HEK293 (cell line): Measurements from ENCODE around the gene CUL9.

Source experiments
- CTCF ChIP-seq: fragments of 450-650 bp; formaldehyde crosslinking; IDR thresholded peaks from 2 replicates; pipeline ENCODE4 v1.5.1; 2016; ENCODE audit warnings: missing biosample characterization, missing genetic modification characterization
- GLI2 ChIP-seq: fragments of 450-650 bp; formaldehyde crosslinking; IDR thresholded peaks from 2 replicates; pipeline ENCODE4; 2017; ENCODE audit warnings: missing biosample characterization, missing genetic modification characterization, low read depth, borderline replicate concordance
- SALL2 ChIP-seq: fragments of 450-650 bp; formaldehyde crosslinking; IDR thresholded peaks from 2 replicates; pipeline ENCODE4 v1.5.0; 2017; ENCODE audit warnings: missing biosample characterization, mild to moderate bottlenecking, missing genetic modification characterization, borderline replicate concordance
- SP7 ChIP-seq: fragments of 450-650 bp; formaldehyde crosslinking; IDR thresholded peaks from 2 replicates; pipeline ENCODE4 v1.5.1; 2016; ENCODE audit warnings: missing biosample characterization, missing genetic modification characterization
- TRIM28 ChIP-seq: IDR thresholded peaks from 2 replicates; pipeline ENCODE4 v1.6.1; 2011; ENCODE audit warnings: low read length, control low read depth, borderline replicate concordance
- TSHZ1 ChIP-seq: fragments of 450-650 bp; formaldehyde crosslinking; IDR thresholded peaks from 2 replicates; pipeline ENCODE4 v1.5.1; 2016; ENCODE audit warnings: missing biosample characterization, missing genetic modification characterization, borderline replicate concordance
- ZBTB1 ChIP-seq: fragments of 450-650 bp; formaldehyde crosslinking; IDR thresholded peaks from 2 replicates; pipeline ENCODE4 v1.5.1; 2016; ENCODE audit warnings: missing biosample characterization, missing genetic modification characterization
- ZBTB11 ChIP-seq: fragments of 450-650 bp; formaldehyde crosslinking; conservative IDR thresholded peaks from 2 replicates; pipeline ENCODE4 v1.5.1; 2016; ENCODE audit warnings: low read depth, missing biosample characterization, missing genetic modification characterization
- ZFP37 ChIP-seq: fragments of 450-650 bp; formaldehyde crosslinking; IDR thresholded peaks from 2 replicates; pipeline ENCODE4 v1.5.1; 2016; ENCODE audit warnings: missing biosample characterization, missing genetic modification characterization
- ZNF140 ChIP-seq: fragments of 450-650 bp; formaldehyde crosslinking; IDR thresholded peaks from 2 replicates; pipeline ENCODE4 v1.5.1; 2016; ENCODE audit warnings: missing biosample characterization, missing genetic modification characterization
- ZNF2 ChIP-seq: fragments of 450-650 bp; formaldehyde crosslinking; IDR thresholded peaks from 2 replicates; pipeline ENCODE4 v1.5.1; 2016; ENCODE audit warnings: missing biosample characterization, missing genetic modification characterization
- ZNF223 ChIP-seq: fragments of 450-650 bp; formaldehyde crosslinking; IDR thresholded peaks from 2 replicates; pipeline ENCODE4 v1.5.1; 2016; ENCODE audit warnings: missing biosample characterization, missing genetic modification characterization
- ZNF239 ChIP-seq: fragments of 450-650 bp; formaldehyde crosslinking; IDR thresholded peaks from 2 replicates; pipeline ENCODE4 v1.5.1; 2016; ENCODE audit warnings: missing biosample characterization, missing genetic modification characterization
- ZNF266 ChIP-seq: fragments of 450-650 bp; formaldehyde crosslinking; IDR thresholded peaks from 2 replicates; pipeline ENCODE4 v1.5.1; 2016; ENCODE audit warnings: missing biosample characterization, missing genetic modification characterization, low read depth
- ZNF274 ChIP-seq, 2 experiments: fragments of 200-500 bp in 1 of 2; fragments of 450-650 bp in 1 of 2; sonication (Bioruptor generic) in 1 of 2; formaldehyde crosslinking in 1 of 2; IDR thresholded peaks; 2 replicates each; pipeline versions ENCODE4 v1.5.1 to v1.6.1; 2014 to 2016; ENCODE audit warnings: borderline replicate concordance in 1 of 2, inconsistent platforms in 1 of 2, low read length in 1 of 2, missing biosample characterization in 1 of 2, missing genetic modification characterization in 1 of 2
- ZNF280C ChIP-seq: fragments of 450-650 bp; formaldehyde crosslinking; IDR thresholded peaks from 2 replicates; pipeline ENCODE4 v1.5.1; 2016; ENCODE audit warnings: missing biosample characterization, missing genetic modification characterization
- ZNF530 ChIP-seq: fragments of 450-650 bp; formaldehyde crosslinking; IDR thresholded peaks from 2 replicates; pipeline ENCODE4 v1.5.1; 2016; ENCODE audit warnings: low read depth, missing biosample characterization, missing genetic modification characterization
- ZNF561 ChIP-seq: fragments of 450-650 bp; IDR thresholded peaks from 2 replicates; pipeline ENCODE4 v1.5.1; 2018; ENCODE audit warnings: missing biosample characterization, missing genetic modification characterization, borderline replicate concordance
- ZNF623 ChIP-seq: fragments of 450-650 bp; formaldehyde crosslinking; IDR thresholded peaks from 2 replicates; pipeline ENCODE4 v1.5.1; 2016; ENCODE audit warnings: missing biosample characterization, missing genetic modification characterization
- ZNF629 ChIP-seq: fragments of 450-650 bp; formaldehyde crosslinking; IDR thresholded peaks from 2 replicates; pipeline ENCODE4 v1.5.1; 2017; ENCODE audit warnings: missing biosample characterization, missing genetic modification characterization
- ZNF654 ChIP-seq: fragments of 450-650 bp; formaldehyde crosslinking; IDR thresholded peaks from 2 replicates; pipeline ENCODE4 v1.5.1; 2016; ENCODE audit warnings: low read depth, missing biosample characterization, missing genetic modification characterization
- ZNF660 ChIP-seq: fragments of 450-650 bp; IDR thresholded peaks from 2 replicates; pipeline ENCODE4 v1.5.1; 2018; ENCODE audit warnings: missing biosample characterization, mild to moderate bottlenecking, missing genetic modification characterization
- ZNF670 ChIP-seq: fragments of 450-650 bp; formaldehyde crosslinking; IDR thresholded peaks from 2 replicates; pipeline ENCODE4 v1.5.1; 2016; ENCODE audit warnings: missing biosample characterization, missing genetic modification characterization, low read depth
- ZNF701 ChIP-seq: fragments of 450-650 bp; formaldehyde crosslinking; IDR thresholded peaks from 2 replicates; pipeline ENCODE4 v1.5.1; 2016; ENCODE audit warnings: missing biosample characterization, missing genetic modification characterization
- ZNF777 ChIP-seq: fragments of 450-650 bp; formaldehyde crosslinking; IDR thresholded peaks from 2 replicates; pipeline ENCODE4 v1.5.1; 2017; ENCODE audit warnings: missing biosample characterization, missing genetic modification characterization, borderline replicate concordance
- ZNF837 ChIP-seq: fragments of 450-650 bp; formaldehyde crosslinking; IDR thresholded peaks from 2 replicates; pipeline ENCODE4 v1.5.1; 2016; ENCODE audit warnings: missing biosample characterization, missing genetic modification characterization
- ZSCAN16 ChIP-seq: fragments of 450-650 bp; formaldehyde crosslinking; IDR thresholded peaks from 2 replicates; pipeline ENCODE4 v1.5.1; 2016; ENCODE audit warnings: missing biosample characterization, missing genetic modification characterization
- ZSCAN23 ChIP-seq: fragments of 450-650 bp; formaldehyde crosslinking; IDR thresholded peaks from 2 replicates; pipeline ENCODE4 v1.5.1; 2016; ENCODE audit warnings: missing biosample characterization, missing genetic modification characterization
- ZSCAN30 ChIP-seq: fragments of 450-650 bp; IDR thresholded peaks from 2 replicates; pipeline ENCODE4 v1.5.1; 2018; ENCODE audit warnings: missing biosample characterization, mild to moderate bottlenecking, missing genetic modification characterization, moderate library complexity

The CUL9 gene

GRCh38 chr6:43247114-43247999 lies 65.4 kb downstream of the CUL9 start (continued):
- no peak for TF ChIP-seq ZNF280C (tag by site-specific recombination)
- no peak for TF ChIP-seq ZNF530
- TF ChIP-seq ZNF629 (tag by site-specific recombination): peak; percentile 43; the same call in 1 of the 2 replicates
- no peak for TF ChIP-seq TSHZ1 (tag by site-specific recombination)
- TF ChIP-seq ZSCAN16: peak; percentile 98
- TF ChIP-seq ZBTB1 (tag by site-specific recombination): no peak
- no peak for TF ChIP-seq ZNF654 (tag by site-specific recombination)
- TF ChIP-seq ZNF2: peak; percentile 89; the same call in 1 of the 2 replicates
- TF ChIP-seq ZNF777 (tag by site-specific recombination): peak; percentile 64; the same call in 1 of the 2 replicates
- peak; percentile 72; the same call in 1 of the 2 replicates for TF ChIP-seq ZNF223 (tag by site-specific recombination)
- no peak for TF ChIP-seq ZNF660 (tag by site-specific recombination)
- TF ChIP-seq ZNF266: no peak
- peak; percentile 72 for TF ChIP-seq CTCF (tag by site-specific recombination)
- no peak; the same call in 1 of the 2 replicates for TF ChIP-seq ZSCAN30 (tag by site-specific recombination)
- TF ChIP-seq ZNF140: no peak
- no peak; the same call in 1 of the 2 replicates for TF ChIP-seq ZNF561
- TF ChIP-seq TRIM28: no peak; the same call in 1 of the 2 replicates
- peak; percentile 42 for TF ChIP-seq SP7 (tag by site-specific recombination)
- no peak for TF ChIP-seq ZNF701 (tag by site-specific recombination)
- peak; percentile 62 for TF ChIP-seq ZBTB11
- TF ChIP-seq ZNF837 (tag by site-specific recombination): no peak
- TF ChIP-seq SALL2 (tag by site-specific recombination): no peak
- no peak for TF ChIP-seq ZNF239 (tag by site-specific recombination)
- TF ChIP-seq GLI2 (tag by site-specific recombination): no peak
- no peak for TF ChIP-seq ZNF274 (IDR thresholded peaks at IDR 0.05; ENCODE audit: low read length)
- TF ChIP-seq ZNF274 (tag by site-specific recombination; IDR thresholded peaks at IDR 0.05; ENCODE audit: borderline replicate concordance): no peak
- no peak for TF ChIP-seq ZNF670 (tag by site-specific recombination)
- no peak for TF ChIP-seq ZSCAN23 (tag by site-specific recombination)
- no peak for TF ChIP-seq ZNF623 (tag by site-specific recombination)
- TF ChIP-seq ZFP37: no peak
